Effector memory CD4-positive, alpha-beta T cell (primary cell): ENCODE data around the gene FUT8.

ENCODE experiments used
- DNase-seq, 3 donors: peaks; one replicate each; pipeline ENCODE4 v3.0.0-alpha.2; 2020
- H3K27ac ChIP-seq: 2 replicates; pipeline ENCODE4 v1.7.0; 2013; ENCODE audit warnings: mild to moderate bottlenecking, low read length, moderate library complexity; ENCODE audit not compliant: insufficient read depth, poor library complexity, severe bottlenecking
- H3K27me3 ChIP-seq: replicated peaks from 2 replicates; pipeline ENCODE4 v1.7.0; 2013; ENCODE audit warnings: mild to moderate bottlenecking, low read length; ENCODE audit not compliant: insufficient read depth, control insufficient read depth, poor library complexity, severe bottlenecking
- H3K36me3 ChIP-seq: 2 replicates; pipeline ENCODE4 v1.7.0; 2013; ENCODE audit warnings: mild to moderate bottlenecking, low read length, moderate library complexity; ENCODE audit not compliant: control insufficient read depth, insufficient read depth
- H3K4me1 ChIP-seq: 2 replicates; pipeline ENCODE4 v1.7.0; 2013; ENCODE audit warnings: low read length, mild to moderate bottlenecking; ENCODE audit not compliant: control insufficient read depth, insufficient read depth, poor library complexity, severe bottlenecking
- H3K4me3 ChIP-seq: 2 replicates; pipeline ENCODE4 v1.7.0; 2013; ENCODE audit warnings: low read length, low read depth, mild to moderate bottlenecking; ENCODE audit not compliant: insufficient read depth, poor library complexity, severe bottlenecking
- H3K9me3 ChIP-seq: 2 replicates; pipeline ENCODE4 v1.7.0; 2013; ENCODE audit warnings: mild to moderate bottlenecking, low read length, moderate library complexity; ENCODE audit not compliant: control insufficient read depth

Gene FUT8

GRCh38 chr14:65501328-65501727 lies 88.8 kb downstream of the FUT8 start:
- Histone ChIP-seq H3K4me1 (peaks cover 6% of the 10 kb centered on the region), H3K36me3 (no peaks in the 10 kb centered on the region), H3K4me3 (no peak overlapping the region), H3K9me3 (no peaks in the 10 kb centered on the region), H3K27me3 (no peaks in the 10 kb centered on the region), H3K27ac (no peak overlapping the region)
- no peak for DNase-seq

GRCh38 chr14:65502676-65503124 lies 90.2 kb downstream of the FUT8 start:
- no peaks in the 10 kb centered on the region for H3K9me3 ChIP-seq
- H3K27me3 ChIP-seq, result no peaks in the 10 kb centered on the region
- no peak overlapping the region for H3K27ac ChIP-seq
- no peaks in the 10 kb centered on the region for H3K36me3 ChIP-seq
- H3K4me3 ChIP-seq, result no peak overlapping the region
- H3K4me1 ChIP-seq, result peaks cover 6% of the 10 kb centered on the region
- no peak for DNase-seq

- H3K4me3 ChIP-seq, result no peak overlapping the region
- no peaks in the 10 kb centered on the region for H3K36me3 ChIP-seq
- no peak for DNase-seq
- H3K27ac ChIP-seq, result no peak overlapping the region
- peaks cover 6% of the 10 kb centered on the region for H3K4me1 ChIP-seq
- H3K9me3 ChIP-seq, result no peaks in the 10 kb centered on the region
- no peaks in the 10 kb centered on the region for H3K27me3 ChIP-seq
Observed at GRCh38 chr14:65503771-65504170, 91.2 kb downstream of the FUT8 start.

GRCh38 chr14:65506801-65507200 lies 94.3 kb downstream of the FUT8 start:
- DNase-seq, result no peak
- Histone ChIP-seq H3K36me3 (no peaks in the 10 kb centered on the region), H3K9me3 (no peaks in the 10 kb centered on the region), H3K27me3 (no peaks in the 10 kb centered on the region), H3K4me1 (peaks cover 6% of the 10 kb centered on the region), H3K27ac (no peak overlapping the region), H3K4me3 (no peak overlapping the region)

GRCh38 chr14:65509842-65510241 lies 97.3 kb downstream of the FUT8 start:
- H3K4me3 ChIP-seq, result no peak overlapping the region
- H3K4me1 ChIP-seq, result no peaks in the 10 kb centered on the region
- no peak overlapping the region for H3K27ac ChIP-seq
- H3K27me3 ChIP-seq, result no peaks in the 10 kb centered on the region
- no peaks in the 10 kb centered on the region for H3K36me3 ChIP-seq
- no peak for DNase-seq
- no peaks in the 10 kb centered on the region for H3K9me3 ChIP-seq

GRCh38 chr14:65513671-65514070 lies 101.1 kb downstream of the FUT8 start:
- Histone ChIP-seq H3K27me3 (no peaks in the 10 kb centered on the region), H3K36me3 (no peaks in the 10 kb centered on the region), H3K4me1 (no peaks in the 10 kb centered on the region), H3K9me3 (no peaks in the 10 kb centered on the region), H3K27ac (no peak overlapping the region), H3K4me3 (no peak overlapping the region)
- no peak for DNase-seq

- H3K27ac ChIP-seq, result no peak overlapping the region
- no peaks in the 10 kb centered on the region for H3K36me3 ChIP-seq
- no peaks in the 10 kb centered on the region for H3K27me3 ChIP-seq
- no peaks in the 10 kb centered on the region for H3K9me3 ChIP-seq
- DNase-seq, result no peak
- H3K4me1 ChIP-seq, result no peaks in the 10 kb centered on the region
- H3K4me3 ChIP-seq, result no peak overlapping the region
Observed at GRCh38 chr14:65517635-65518542, 105.4 kb downstream of the FUT8 start.

GRCh38 chr14:65528069-65528468 lies 115.5 kb downstream of the FUT8 start:
- no peak for DNase-seq
- Histone ChIP-seq H3K36me3 (no peaks in the 10 kb centered on the region), H3K4me3 (no peak overlapping the region), H3K4me1 (no peaks in the 10 kb centered on the region), H3K27ac (no peak overlapping the region), H3K9me3 (no peaks in the 10 kb centered on the region), H3K27me3 (no peaks in the 10 kb centered on the region)

GRCh38 chr14:65531148-65531547 lies 118.6 kb downstream of the FUT8 start:
- H3K9me3 ChIP-seq, result no peaks in the 10 kb centered on the region
- no peaks in the 10 kb centered on the region for H3K36me3 ChIP-seq
- H3K4me1 ChIP-seq, result no peaks in the 10 kb centered on the region
- no peak for DNase-seq
- H3K4me3 ChIP-seq, result no peak overlapping the region
- no peak overlapping the region for H3K27ac ChIP-seq
- no peaks in the 10 kb centered on the region for H3K27me3 ChIP-seq

- no peak overlapping the region for H3K4me3 ChIP-seq
- DNase-seq, result no peak
Observed at GRCh38 chr14:65533736-65534404, 121.3 kb downstream of the FUT8 start.

More at GRCh38 chr14:65533736-65534404, 121.3 kb downstream of the FUT8 start:
- Histone ChIP-seq H3K4me1 (no peaks in the 10 kb centered on the region), H3K36me3 (no peaks in the 10 kb centered on the region), H3K9me3 (no peaks in the 10 kb centered on the region), H3K27me3 (no peaks in the 10 kb centered on the region), H3K27ac (no peak overlapping the region)
